Measurements from ENCODE around the gene CPEB3. TPM values are rescaled to one million over a fixed set of nuclear protein-coding genes. Genes with fewer than 3 reads are reported as not detected.
A peak's percentile ranks its signal among the peaks of the same experiment; 100 is the strongest.

Gene CPEB3
- total and polyA plus RNA-seq, 12 donors: 1.6 to 13.4 (median 6.1) TPM

DNA sequence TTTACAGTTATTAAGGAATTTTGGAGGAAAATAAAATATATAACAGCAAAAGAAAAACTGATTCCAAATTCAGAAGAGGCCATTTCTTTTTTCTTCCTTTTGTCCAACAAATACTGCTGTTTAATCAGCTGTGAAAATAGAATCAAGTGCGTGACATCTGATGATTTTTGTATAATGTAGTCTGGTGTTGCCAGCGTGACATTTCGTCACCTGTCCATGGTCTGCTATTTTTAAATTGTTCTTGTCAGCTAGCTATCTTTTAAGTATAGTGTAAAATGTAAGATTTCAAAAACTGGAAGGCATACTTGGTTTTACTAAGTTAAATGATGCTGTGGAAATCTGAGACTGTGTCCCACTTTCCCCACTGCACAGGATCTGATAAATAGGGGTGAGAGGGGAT lies 105.9 kb downstream of the CPEB3 start:
- no peak for TF ChIP-seq POLR2A (IDR thresholded peaks at IDR 0.05)
- TF ChIP-seq, protein P1, sequence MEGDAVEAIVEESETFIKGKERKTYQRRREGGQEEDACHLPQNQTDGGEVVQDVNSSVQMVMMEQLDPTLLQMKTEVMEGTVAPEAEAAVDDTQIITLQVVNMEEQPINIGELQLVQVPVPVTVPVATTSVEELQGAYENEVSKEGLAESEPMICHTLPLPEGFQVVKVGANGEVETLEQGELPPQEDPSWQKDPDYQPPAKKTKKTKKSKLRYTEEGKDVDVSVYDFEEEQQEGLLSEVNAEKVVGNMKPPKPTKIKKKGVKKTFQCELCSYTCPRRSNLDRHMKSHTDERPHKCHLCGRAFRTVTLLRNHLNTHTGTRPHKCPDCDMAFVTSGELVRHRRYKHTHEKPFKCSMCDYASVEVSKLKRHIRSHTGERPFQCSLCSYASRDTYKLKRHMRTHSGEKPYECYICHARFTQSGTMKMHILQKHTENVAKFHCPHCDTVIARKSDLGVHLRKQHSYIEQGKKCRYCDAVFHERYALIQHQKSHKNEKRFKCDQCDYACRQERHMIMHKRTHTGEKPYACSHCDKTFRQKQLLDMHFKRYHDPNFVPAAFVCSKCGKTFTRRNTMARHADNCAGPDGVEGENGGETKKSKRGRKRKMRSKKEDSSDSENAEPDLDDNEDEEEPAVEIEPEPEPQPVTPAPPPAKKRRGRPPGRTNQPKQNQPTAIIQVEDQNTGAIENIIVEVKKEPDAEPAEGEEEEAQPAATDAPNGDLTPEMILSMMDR (IDR thresholded peaks at IDR 0.05): no peak
- 86 to 91% (median 88%) methylated on average over 3 of the region's 3 CpGs for WGBS, 4 donors
- Histone ChIP-seq H3K4me1 (replicated peaks in 1 of 2) (peaks cover 0 to 14% of the 10 kb centered on the region in 2 donors), H3K27me3 (no peaks in the 10 kb centered on the region), H3K36me3 (replicated peaks in 1 of 2) (peaks cover 0 to 8% of the 10 kb centered on the region in 2 donors), H3K27ac (no peak overlapping the region), H3K9me3 (replicated peaks in 1 of 3) (no peaks in the 10 kb centered on the region), H3K4me3 (no peak overlapping the region)
- DNase-seq: no peak
- intact Hi-C loops (cut with DNase I): no loop called here

DNA sequence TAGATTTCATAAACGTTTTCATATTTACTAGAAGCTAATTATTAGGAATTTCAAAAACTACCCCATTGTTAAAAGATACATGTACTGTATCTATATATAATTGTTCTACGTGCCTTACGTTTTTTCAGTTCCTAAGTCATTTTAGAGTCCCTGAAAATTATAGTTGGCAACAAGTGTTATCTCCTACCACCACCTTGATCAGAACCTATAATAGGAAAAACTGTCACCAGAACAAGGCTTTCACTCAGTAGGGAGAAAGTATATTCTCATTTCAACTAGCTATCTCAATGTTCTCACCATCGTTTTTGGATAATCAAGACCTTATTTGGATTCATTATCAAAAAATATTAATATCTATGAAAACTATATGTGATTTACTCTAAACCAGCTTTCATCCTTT lies 107.7 kb downstream of the CPEB3 start:
- no peak overlapping the region for H3K27ac ChIP-seq
- H3K36me3 ChIP-seq (replicated peaks in 1 of 2): peaks cover 0 to 9% of the 10 kb centered on the region in 2 donors
- no peak overlapping the region for H3K4me3 ChIP-seq
- H3K9me3 ChIP-seq (replicated peaks in 1 of 3): no peaks in the 10 kb centered on the region
- 92 to 93% (median 93%) methylated on average over 4 of the region's 4 CpGs for WGBS, 4 donors
- no peaks in the 10 kb centered on the region for H3K27me3 ChIP-seq
- DNase-seq: no peak
- intact Hi-C loops (cut with DNase I): no loop called here
- H3K4me1 ChIP-seq (replicated peaks in 1 of 2): peaks cover 0 to 14% of the 10 kb centered on the region in 2 donors
- TF ChIP-seq, protein P1 (IDR thresholded peaks at IDR 0.05): no peak
- no peak for TF ChIP-seq POLR2A (IDR thresholded peaks at IDR 0.05)

DNA sequence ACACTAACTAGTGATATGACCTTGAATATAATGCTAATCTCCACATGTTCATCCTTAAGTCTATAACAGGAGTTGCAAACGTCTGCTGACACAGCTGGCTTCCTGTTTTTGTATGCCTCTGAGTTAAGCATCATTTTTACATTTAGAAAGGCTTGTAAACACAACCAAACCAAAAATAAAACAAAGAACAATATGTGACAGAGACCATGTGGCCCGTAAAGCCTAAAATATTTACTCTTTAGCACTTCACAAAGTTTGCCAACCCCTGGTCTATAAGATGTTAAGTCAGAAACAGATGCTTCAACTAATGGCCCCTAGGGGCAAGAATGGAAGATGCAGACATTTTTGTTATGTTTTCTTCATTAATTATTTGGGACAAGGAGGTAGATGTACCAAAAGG lies 109.3 kb downstream of the CPEB3 start:
- no peak overlapping the region for H3K27ac ChIP-seq
- intact Hi-C loops (cut with DNase I): no loop called here
- peaks cover 0 to 9% of the 10 kb centered on the region in 2 donors for H3K36me3 ChIP-seq (replicated peaks in 1 of 2)
- no peak for DNase-seq
- peaks cover 0 to 8% of the 10 kb centered on the region in 2 donors for H3K4me1 ChIP-seq (replicated peaks in 1 of 2)
- TF ChIP-seq, protein P1 (IDR thresholded peaks at IDR 0.05): peak in 3 of 6 experiments; percentile 11 to 35 (median 14)
- TF ChIP-seq POLR2A (IDR thresholded peaks at IDR 0.05): no peak
- no peaks in the 10 kb centered on the region for H3K9me3 ChIP-seq (replicated peaks in 1 of 3)
- no peak overlapping the region for H3K4me3 ChIP-seq
- 24 to 42% (median 33%) methylated on average over 2 of the region's 2 CpGs for WGBS, 4 donors
- no peaks in the 10 kb centered on the region for H3K27me3 ChIP-seq

DNA sequence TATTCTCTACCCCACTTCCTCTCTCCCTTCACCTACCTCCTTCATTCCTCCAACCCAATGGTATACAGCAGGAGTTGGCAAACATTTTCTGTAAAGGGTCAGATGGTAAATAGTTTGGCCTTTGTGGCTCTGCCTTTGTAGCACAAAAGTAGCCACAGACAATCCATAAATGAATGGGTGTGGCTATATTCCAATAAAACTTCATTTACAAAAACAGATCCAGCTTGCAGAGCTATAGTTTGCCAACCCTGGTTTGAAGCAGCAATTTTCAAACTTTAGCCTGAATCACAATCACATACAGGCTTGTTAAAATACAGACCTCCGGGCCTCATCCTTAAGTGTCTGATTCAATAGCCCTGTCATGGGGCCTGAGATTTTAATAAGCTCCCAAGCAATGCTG lies 110.5 kb downstream of the CPEB3 start:
- intact Hi-C loops (cut with DNase I): no loop called here
- Histone ChIP-seq H3K36me3 (replicated peaks in 1 of 2) (peaks cover 0 to 9% of the 10 kb centered on the region in 2 donors), H3K9me3 (replicated peaks in 1 of 3) (no peaks in the 10 kb centered on the region), H3K27me3 (no peaks in the 10 kb centered on the region), H3K27ac (no peak overlapping the region), H3K4me3 (no peak overlapping the region), H3K4me1 (replicated peaks in 1 of 2) (peaks cover 0 to 8% of the 10 kb centered on the region in 2 donors)
- 89 to 100% (median 93%) methylated on average over 1 of the region's 1 CpG for WGBS, 4 donors
- TF ChIP-seq, protein P1 (IDR thresholded peaks at IDR 0.05): no peak
- TF ChIP-seq POLR2A (IDR thresholded peaks at IDR 0.05): no peak
- no peak for DNase-seq

Data from adrenal gland (tissue), 12 donors.